SU-DHL-6 (cell line): Measurements from ENCODE around the gene WIPF3.

ENCODE experiments used
- H2AFZ ChIP-seq: fragments of 200-600 bp; sonication (generic); 2 replicates; pipeline ENCODE4 v1.6.1; 2014; ENCODE audit warnings: low read depth, mild to moderate bottlenecking, moderate library complexity, mixed read lengths, antibody characterized with exemption, low read length; ENCODE audit not compliant: severe bottlenecking
- H3F3A ChIP-seq: fragments of 200-600 bp; shearing (Covaris generic); 2 replicates; pipeline ENCODE4 v1.6.0; 2016; ENCODE audit warnings: antibody characterized with exemption, mild to moderate bottlenecking; ENCODE audit not compliant: insufficient read depth
- H3K27ac ChIP-seq: fragments of 200-600 bp; sonication (generic); 2 replicates; pipeline ENCODE4 v1.5.1; 2016; ENCODE audit warnings: low read depth, mild to moderate bottlenecking, low read length, moderate library complexity, mixed read lengths
- H3K27me3 ChIP-seq: fragments of 200-600 bp; sonication (generic), shearing (Covaris generic); 2 replicates; pipeline ENCODE4 v1.6.0; 2014; ENCODE audit warnings: mild to moderate bottlenecking, low read length
- H3K36me3 ChIP-seq: fragments of 200-600 bp; sonication (generic); 2 replicates; pipeline ENCODE4 v1.6.1; 2014; ENCODE audit warnings: mild to moderate bottlenecking, low read length, mixed read lengths
- H3K4me2 ChIP-seq: fragments of 300-600, 200-600 bp; shearing (Covaris generic), sonication (generic); 2 replicates; pipeline ENCODE4 v1.6.0; 2014; ENCODE audit warnings: low read length, low read depth, mild to moderate bottlenecking; ENCODE audit not compliant: poor library complexity, severe bottlenecking
- H3K4me3 ChIP-seq: fragments of 200-600 bp; sonication (generic); 2 replicates; pipeline ENCODE4 v1.5.1; 2014; ENCODE audit warnings: antibody characterized with exemption, low read length, mild to moderate bottlenecking, mixed read lengths; ENCODE audit not compliant: insufficient read depth, poor library complexity, severe bottlenecking
- H3K79me2 ChIP-seq: fragments of 200-600 bp; sonication (generic); 2 replicates; pipeline ENCODE4 v1.6.1; 2014; ENCODE audit warnings: mild to moderate bottlenecking, low read length, moderate library complexity; ENCODE audit not compliant: insufficient read depth
- H3K9ac ChIP-seq: fragments of 200-600 bp; sonication (generic); 2 replicates; pipeline ENCODE4 v1.7.0; 2014; ENCODE audit warnings: mild to moderate bottlenecking, low read length
- H3K9me2 ChIP-seq: fragments of 200-600 bp; sonication (generic); replicated peaks from 2 replicates; pipeline ENCODE4 v1.6.1; 2014; ENCODE audit warnings: low read length; ENCODE audit not compliant: insufficient read depth
- H3K9me3 ChIP-seq: fragments of 200-600 bp; sonication (generic); 2 replicates; pipeline ENCODE4 v1.6.1; 2014; ENCODE audit warnings: low read length, mixed read lengths; ENCODE audit not compliant: insufficient read depth
- H4K20me1 ChIP-seq: fragments of 200-600 bp; sonication (generic); 2 replicates; pipeline ENCODE4 v1.6.1; 2014; ENCODE audit warnings: low read depth, mild to moderate bottlenecking, antibody characterized with exemption, low read length, moderate library complexity, mixed read lengths
- EZH2phosphoT487 ChIP-seq: fragments of 200-600 bp; sonication (generic), shearing (Covaris generic); conservative IDR thresholded peaks from 2 replicates; pipeline ENCODE4 v1.6.1; 2018; ENCODE audit warnings: mild to moderate bottlenecking, antibody characterized with exemption, low read length, moderate library complexity, mixed read lengths
- TF ChIP-seq, protein P1 (sequence below): fragments of 200-600 bp; sonication (generic); IDR thresholded peaks from one replicate; pipeline ENCODE4 v1.5.1; 2017; ENCODE audit warnings: antibody characterized with exemption, mild to moderate bottlenecking, low read length, moderate library complexity; ENCODE audit not compliant: insufficient read depth, poor library complexity, severe bottlenecking

WIPF3 gene

DNA sequence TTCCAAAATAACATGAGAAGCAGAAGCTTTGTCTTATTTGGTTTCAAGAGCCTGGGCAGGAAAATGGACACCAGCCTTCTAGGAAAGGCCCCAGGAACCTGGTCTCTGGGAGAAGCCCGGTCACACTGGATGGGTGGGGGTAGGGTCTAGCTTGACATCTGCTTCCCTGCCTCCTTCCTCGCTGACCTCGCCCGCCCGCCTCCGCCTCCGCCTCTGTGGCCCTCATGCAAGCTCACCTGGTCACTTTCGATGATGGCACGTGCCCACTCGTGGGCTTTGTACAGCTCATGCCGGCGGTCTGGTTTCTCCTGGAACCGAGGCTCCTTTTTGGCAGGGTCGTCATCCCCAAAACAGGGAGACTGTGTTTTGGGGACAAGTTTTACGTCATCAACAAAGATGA is 119.9 kb downstream of the WIPF3 start:
- Histone ChIP-seq H3K4me2 (no peak overlapping the region), H3K4me3 (no peak overlapping the region), H3K9ac (no peak overlapping the region), H3F3A (no peaks in the 10 kb centered on the region), H3K36me3 (no peaks in the 10 kb centered on the region), H3K27ac (no peak overlapping the region), H3K9me2 (no peaks in the 10 kb centered on the region), H3K9me3 (no peaks in the 10 kb centered on the region), H3K27me3 (no peaks in the 10 kb centered on the region), H2AFZ (no peak overlapping the region), H4K20me1 (no peaks in the 10 kb centered on the region), H3K79me2 (no peaks in the 10 kb centered on the region)
- TF ChIP-seq EZH2phosphoT487, result no peak

DNA sequence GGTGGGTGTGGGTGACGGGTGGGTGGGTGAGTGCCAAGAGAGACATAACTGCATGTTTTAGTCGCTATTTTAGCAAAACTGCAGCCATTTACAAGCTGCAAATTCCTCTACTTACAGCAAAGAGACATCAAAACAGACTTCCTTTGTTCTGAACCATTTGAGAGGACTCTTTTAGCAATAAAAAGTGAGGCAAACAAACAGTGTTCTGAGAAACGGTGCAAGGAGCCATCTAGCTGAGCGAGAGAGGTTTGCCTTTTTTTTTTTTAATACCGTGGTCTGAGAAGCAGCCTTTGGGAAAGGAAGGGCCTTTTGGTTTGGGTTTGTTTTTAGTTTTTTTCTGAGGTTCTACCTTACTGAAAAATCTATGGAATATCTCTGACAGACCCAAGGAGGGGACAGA is 120.4 kb downstream of the WIPF3 start:
- Histone ChIP-seq H3K27me3 (no peaks in the 10 kb centered on the region), H3K9me3 (no peaks in the 10 kb centered on the region), H3K4me2 (no peak overlapping the region), H3K9ac (no peak overlapping the region), H2AFZ (no peak overlapping the region), H3K27ac (no peak overlapping the region), H3K4me3 (no peak overlapping the region), H3K79me2 (no peaks in the 10 kb centered on the region), H4K20me1 (no peaks in the 10 kb centered on the region), H3K36me3 (no peaks in the 10 kb centered on the region), H3K9me2 (no peaks in the 10 kb centered on the region), H3F3A (no peaks in the 10 kb centered on the region)
- no peak for TF ChIP-seq EZH2phosphoT487
- TF ChIP-seq, protein P1, sequence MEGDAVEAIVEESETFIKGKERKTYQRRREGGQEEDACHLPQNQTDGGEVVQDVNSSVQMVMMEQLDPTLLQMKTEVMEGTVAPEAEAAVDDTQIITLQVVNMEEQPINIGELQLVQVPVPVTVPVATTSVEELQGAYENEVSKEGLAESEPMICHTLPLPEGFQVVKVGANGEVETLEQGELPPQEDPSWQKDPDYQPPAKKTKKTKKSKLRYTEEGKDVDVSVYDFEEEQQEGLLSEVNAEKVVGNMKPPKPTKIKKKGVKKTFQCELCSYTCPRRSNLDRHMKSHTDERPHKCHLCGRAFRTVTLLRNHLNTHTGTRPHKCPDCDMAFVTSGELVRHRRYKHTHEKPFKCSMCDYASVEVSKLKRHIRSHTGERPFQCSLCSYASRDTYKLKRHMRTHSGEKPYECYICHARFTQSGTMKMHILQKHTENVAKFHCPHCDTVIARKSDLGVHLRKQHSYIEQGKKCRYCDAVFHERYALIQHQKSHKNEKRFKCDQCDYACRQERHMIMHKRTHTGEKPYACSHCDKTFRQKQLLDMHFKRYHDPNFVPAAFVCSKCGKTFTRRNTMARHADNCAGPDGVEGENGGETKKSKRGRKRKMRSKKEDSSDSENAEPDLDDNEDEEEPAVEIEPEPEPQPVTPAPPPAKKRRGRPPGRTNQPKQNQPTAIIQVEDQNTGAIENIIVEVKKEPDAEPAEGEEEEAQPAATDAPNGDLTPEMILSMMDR, result no peak

DNA sequence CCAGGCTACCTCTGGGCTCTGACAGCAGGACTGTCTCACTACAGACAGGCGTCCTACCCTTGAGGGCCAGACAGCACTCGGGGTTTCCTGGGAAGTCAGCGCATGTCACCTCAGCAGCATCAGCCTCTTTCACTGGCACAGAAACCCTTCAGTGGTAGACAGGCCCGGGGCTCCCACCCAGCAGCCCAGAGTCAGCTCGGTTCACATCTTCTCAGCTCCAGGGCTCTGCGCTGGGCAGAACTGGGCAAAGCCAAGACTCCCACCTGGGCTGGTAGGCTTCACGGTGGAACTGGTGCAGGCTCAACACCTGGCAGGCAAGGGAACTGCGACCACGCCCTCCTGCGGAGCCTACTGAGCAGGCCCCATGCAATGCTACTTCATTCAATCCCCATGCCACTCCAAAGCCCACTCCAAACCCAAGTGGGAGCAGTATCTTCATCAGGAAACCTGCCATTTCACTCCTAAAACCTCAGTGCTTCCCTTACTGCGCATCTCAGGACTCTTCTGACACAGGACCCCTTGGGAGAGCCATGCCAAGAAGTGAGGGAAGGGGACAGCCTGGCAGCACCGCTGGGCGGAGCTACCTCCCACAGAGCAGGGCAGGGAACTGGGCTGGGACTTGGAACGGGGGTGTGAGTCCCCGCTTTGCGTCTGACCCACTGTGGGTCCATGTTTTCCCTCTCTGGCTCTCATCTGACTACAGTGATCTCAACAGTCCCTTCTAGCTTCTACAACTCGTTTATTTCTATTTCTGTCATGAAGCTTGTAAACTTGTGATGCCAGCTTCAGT is 122.9 kb downstream of the WIPF3 start:
- H3K27ac ChIP-seq, result no peak overlapping the region
- H3F3A ChIP-seq, result no peaks in the 10 kb centered on the region
- H3K9me3 ChIP-seq, result no peaks in the 10 kb centered on the region

DNA sequence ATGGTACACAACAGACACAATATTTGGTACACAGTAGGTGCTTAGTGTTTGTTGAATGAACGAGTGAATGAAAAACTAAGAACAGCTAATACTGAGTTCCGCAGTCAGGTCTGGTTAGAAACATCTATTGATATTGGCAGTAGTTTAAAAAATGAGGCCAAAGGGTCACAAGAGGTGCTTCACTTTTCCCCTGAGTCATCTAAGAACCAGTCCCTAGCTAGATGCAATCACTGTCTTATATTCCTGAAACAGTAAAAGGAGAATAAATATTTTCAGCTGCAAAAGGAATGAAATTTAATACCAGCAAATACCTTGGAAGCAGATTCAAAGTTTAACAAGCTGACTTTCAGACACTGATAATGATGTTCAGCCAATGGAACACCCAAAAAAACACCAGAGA is 128.8 kb downstream of the WIPF3 start:
- Histone ChIP-seq H3K4me2 (no peak overlapping the region), H3K79me2 (no peaks in the 10 kb centered on the region), H3K36me3 (no peaks in the 10 kb centered on the region), H3K27ac (no peak overlapping the region), H3K4me3 (no peak overlapping the region), H3K9ac (no peak overlapping the region), H4K20me1 (no peaks in the 10 kb centered on the region), H2AFZ (no peak overlapping the region), H3F3A (no peaks in the 10 kb centered on the region), H3K9me3 (no peaks in the 10 kb centered on the region), H3K9me2 (no peaks in the 10 kb centered on the region), H3K27me3 (no peaks in the 10 kb centered on the region)
- no peak for TF ChIP-seq EZH2phosphoT487
- TF ChIP-seq, protein P1, result no peak

More for the DNA sequence above, 122.9 kb downstream of the WIPF3 start:
- Histone ChIP-seq H3K27me3 (no peaks in the 10 kb centered on the region), H4K20me1 (no peaks in the 10 kb centered on the region), H3K36me3 (no peaks in the 10 kb centered on the region), H3K9me2 (no peaks in the 10 kb centered on the region), H3K4me3 (no peak overlapping the region), H3K79me2 (no peaks in the 10 kb centered on the region), H2AFZ (no peak overlapping the region), H3K4me2 (no peak overlapping the region), H3K9ac (no peak overlapping the region)
- TF ChIP-seq EZH2phosphoT487, result no peak
- TF ChIP-seq, protein P1, result no peak
